ENCODE data around the gene ZNF579.

GRCh38 chr19:55537741-55538111, 42.9 kb downstream of the ZNF579 start:
- TF ChIP-seq, protein P1, sequence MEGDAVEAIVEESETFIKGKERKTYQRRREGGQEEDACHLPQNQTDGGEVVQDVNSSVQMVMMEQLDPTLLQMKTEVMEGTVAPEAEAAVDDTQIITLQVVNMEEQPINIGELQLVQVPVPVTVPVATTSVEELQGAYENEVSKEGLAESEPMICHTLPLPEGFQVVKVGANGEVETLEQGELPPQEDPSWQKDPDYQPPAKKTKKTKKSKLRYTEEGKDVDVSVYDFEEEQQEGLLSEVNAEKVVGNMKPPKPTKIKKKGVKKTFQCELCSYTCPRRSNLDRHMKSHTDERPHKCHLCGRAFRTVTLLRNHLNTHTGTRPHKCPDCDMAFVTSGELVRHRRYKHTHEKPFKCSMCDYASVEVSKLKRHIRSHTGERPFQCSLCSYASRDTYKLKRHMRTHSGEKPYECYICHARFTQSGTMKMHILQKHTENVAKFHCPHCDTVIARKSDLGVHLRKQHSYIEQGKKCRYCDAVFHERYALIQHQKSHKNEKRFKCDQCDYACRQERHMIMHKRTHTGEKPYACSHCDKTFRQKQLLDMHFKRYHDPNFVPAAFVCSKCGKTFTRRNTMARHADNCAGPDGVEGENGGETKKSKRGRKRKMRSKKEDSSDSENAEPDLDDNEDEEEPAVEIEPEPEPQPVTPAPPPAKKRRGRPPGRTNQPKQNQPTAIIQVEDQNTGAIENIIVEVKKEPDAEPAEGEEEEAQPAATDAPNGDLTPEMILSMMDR (IDR thresholded peaks at IDR 0.05 in 8 of 11, conservative IDR thresholded peaks at IDR 0.05 in 3 of 11), result no peak
- TF ChIP-seq POLR2AphosphoS5 (IDR thresholded peaks at IDR 0.05), result no peak
